HG02943 (cell line): ENCODE results near the gene OVAAL.
"Not testable (repeated sequence)": the region's sequence is repeated elsewhere in the genome, so short reads cannot be mapped to it uniquely, and the experiment has no call there.

Source experiments
- ATAC-seq: cut with Tn5 transposase; IDR thresholded peaks from one replicate; pipeline ENCODE4 v1.9.1; 2021; ENCODE audit warnings: mild to moderate bottlenecking, low read depth, moderate library complexity; ENCODE audit not compliant: unreplicated experiment

Gene OVAAL

DNA sequence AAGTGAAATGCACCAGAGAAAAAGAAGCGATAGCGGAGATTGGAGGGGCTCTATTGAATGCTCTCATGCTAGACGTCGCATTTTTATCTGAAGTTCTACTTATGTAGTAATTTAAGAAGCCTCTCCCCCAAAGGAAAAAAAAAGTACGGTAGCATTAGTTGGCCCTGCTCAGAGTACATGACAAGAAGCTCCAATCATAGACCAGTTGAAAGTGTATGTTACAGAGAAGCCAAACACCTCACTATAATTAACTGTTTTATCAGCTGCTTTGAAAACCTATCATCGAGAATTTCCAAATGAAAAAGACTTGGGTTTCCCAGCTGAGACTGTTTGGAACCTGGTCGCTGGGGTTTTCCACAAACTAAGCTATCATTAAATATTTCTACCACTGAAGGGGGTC, 19.6 kb upstream of the OVAAL start:
- ATAC-seq = no peak

DNA sequence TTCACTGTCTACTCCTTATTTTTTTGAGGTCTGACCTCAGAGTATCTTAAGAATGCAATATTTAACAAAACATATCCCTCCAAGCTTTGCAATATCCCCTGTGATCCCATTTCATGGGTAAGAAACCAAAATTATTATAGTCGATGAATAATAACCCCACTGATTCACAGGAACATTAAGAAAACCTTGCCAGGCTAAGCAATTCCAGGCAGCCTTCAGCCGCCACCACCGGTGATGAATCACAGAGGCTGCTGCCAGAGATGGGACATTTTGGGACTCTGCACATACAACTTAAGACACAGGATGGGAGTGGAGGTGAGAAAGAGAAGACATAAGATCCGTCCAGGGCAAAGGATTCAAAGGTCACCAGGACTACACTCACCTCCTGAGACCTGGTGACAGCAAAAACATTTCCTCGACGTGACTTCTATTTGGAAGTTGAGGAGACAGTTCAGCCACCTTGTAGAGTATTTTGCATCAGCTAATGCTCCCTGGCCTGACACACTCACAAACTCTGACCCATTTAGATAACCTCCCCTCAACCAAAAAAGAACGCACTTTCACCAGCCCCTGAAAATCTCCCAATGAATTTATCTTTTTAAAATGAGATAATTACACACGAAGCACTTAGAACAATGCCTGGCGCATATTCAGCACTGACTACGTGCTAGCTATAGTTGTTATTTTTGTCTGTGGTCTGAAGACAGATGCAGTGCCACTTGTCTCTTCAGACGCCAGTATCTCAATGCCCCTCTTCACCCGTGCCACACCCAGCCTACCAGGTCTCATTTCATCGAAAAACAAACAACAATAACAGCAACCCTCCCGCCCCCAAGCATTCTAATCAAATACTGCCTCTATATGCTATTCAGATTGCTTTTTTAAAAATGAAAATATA, 17.8 kb upstream of the OVAAL start:
- ATAC-seq = no peak

DNA sequence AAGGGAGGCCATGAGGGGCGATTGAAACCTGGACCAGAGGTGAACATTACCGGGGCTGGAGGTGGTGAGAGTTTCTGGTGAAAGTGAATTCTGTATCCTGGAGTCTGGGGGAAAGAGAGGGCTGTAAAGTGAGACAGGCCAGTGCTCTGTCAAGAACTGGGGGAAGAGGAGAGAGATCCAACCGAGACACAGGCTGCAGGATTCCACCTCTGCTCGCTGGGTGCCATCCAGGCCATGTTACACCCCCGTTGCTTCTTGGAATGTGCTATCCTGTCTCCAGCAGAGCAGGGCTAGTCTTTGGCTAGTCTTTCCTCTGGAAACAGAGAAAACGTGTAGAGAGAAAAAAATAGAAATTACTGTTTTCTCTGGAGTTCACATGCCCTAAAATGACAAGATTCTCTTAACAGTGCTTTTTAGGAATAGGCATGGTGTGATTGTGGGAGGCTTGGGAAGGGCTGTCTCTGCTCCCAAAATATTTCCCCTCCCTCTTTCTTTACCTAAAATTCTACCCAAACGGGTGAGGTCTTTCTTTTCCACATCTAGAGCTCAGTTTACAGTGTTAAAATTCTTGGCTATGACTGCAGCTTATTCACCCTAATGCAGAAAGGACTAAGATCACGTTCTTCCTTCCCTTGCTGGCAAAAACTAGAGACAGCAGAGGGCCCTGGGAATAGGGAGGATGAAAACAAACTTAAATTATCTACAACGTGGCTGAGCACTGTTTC, 16.5 kb upstream of the OVAAL start:
- no peak for ATAC-seq

DNA sequence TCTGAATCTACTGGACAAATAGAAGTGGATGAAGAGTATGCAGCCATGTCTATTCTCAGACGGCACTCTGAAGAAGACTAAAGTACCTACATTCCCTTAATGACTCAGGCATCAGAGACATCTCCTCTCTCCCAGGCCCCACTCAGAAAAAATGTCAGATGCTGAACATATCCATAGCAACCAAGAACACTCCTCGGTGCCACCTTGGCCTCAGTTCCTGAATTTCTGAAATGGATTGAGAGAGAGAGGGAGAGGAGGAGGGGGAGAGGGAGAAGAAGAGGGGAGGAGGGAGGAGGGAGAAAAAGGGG, 16.0 kb upstream of the OVAAL start:
- ATAC-seq = no peak

DNA sequence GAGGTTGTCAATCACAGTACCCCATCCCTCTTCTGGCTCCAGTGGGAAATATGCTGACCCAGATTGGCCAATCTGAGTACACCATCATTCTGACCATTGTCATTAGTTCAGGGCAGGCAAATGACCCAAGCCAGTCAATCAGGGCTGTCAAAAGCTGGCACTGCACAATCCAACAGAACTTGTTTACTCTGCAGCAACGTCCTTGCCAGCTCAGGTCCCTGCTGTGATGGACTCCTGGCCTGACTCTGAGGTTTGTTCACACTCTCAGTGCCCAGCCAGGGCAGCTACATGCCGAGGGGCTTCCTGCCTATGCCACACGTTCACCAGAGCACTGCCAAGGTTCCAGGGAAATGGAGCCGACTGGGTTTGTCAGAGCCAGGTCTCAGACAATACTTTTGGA, 14.7 kb upstream of the OVAAL start:
- ATAC-seq = no peak

DNA sequence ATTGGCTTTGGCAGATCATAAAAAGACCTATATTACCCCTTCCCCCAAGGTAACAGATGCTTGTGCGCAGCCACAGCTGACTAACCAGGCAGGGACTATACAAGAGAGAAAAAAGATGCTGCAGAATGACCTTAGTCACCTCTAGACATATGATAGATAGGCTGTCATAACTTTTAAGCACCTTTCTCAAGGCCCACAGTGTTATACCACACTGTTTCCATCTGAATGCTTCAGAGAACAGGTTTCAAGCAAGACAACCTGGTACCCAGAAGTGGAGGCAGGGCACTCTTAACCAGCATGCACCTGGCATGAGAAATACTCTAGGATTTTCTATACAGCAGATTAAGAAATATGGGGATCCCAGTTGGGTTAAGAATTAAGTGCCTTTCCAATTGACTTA, 12.8 kb upstream of the OVAAL start:
- ATAC-seq = no peak

DNA sequence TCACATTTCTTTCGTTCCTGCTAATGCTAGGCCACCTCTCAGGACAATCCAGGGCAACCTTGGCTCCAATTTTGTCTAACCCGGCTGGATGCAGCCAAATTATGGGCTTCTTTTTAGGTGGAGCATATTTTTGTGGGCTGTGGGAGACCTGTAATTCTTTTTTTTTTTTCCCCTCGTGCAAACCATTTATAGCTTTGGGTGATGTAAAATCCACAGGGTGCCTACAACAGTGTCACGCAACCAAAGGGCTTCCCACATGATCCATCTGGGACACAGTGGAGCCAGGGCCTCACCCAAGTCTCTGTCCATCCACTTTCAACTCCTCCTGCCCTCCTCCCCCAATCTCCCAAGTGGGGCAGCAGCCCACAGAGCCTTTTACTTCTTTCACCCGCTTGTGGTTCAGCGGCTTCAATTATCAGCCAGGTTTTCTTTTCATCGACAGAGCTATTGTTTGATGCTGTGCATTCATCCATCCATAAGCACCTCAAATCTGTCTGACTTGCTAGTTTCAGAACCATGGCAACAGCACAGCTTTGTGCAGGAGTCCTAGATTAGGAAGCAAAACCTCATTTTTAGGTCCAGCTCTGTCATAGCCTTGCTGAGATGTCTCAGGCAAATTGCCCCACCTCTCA, 10.0 kb upstream of the OVAAL start:
- no peak for ATAC-seq

DNA sequence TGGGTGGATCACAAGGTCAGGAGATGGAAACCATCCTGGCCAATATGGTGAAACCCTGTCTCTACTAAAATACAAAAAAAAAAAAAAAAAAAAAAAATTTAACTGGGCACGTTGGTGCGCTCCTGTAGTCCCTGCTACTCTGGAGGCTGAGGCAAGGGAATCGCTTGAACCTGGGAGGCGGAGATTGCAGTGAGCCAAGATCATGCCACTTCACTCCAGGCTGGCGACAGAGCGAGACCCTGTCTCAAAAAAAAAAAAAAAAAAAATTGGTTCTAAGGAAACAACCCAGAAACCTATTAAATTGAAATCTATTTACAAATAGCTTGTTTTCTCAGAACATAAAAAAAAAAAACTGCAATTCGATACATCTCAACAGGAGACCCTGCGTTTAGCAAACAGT, 9.0 kb upstream of the OVAAL start:
- not testable (repeated sequence) for ATAC-seq

DNA sequence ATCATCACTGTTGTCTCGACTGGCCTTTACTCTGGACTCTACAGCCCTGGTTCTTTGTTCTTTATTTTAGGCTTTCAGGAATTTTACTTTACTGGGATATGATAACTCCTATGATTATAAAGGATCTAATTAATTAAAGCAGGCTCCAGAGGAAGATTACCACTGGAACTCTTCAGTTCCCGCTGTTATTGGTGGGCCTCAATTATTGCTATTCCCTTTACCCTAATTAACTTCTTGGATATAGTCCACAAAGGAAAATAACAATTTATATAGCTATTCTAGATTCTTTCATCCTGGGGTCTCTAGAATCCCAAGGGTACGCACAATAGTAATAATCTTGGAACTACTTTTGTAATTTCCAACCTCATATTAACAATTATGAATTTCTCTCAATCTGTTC, 8.5 kb upstream of the OVAAL start:
- ATAC-seq = no peak

DNA sequence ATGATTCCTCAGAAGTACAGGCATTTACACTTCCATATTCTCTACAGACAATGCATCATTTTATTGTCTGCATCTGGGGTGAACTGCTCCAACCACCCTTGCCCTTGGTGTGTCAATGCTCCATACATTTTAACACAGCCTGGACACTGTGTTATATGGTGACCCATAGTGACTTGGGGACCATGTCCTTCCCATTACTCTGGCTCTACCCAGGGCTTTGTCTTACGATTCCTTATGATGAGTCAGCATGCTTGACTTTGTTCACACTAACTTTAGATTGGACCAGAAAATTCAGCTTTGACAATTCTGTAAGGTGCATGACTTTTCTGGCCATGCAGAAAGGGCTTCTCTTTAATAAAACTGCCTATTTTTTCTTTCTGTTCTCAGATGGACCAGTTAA, 6.8 kb upstream of the OVAAL start:
- ATAC-seq = no peak

DNA sequence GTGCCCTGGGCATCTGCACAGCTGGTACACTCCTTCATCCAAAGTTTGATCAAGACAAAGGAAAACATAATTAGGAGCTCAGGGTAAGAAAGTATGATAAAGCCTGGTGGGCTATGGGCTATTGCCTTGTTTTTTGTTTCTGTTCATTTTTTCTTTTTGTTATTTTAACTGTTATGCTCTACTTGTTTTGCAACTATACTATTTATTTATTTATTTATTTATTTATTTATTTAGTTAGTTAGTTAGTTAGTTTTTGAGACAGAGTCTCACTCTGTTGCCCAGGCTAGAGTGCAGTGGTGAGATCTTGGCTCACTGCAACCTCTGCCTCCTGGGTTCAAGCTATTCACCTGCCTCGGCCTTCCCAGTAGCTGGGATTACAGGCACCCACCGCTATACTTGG, 5.7 kb upstream of the OVAAL start:
- not testable (repeated sequence) for ATAC-seq

DNA sequence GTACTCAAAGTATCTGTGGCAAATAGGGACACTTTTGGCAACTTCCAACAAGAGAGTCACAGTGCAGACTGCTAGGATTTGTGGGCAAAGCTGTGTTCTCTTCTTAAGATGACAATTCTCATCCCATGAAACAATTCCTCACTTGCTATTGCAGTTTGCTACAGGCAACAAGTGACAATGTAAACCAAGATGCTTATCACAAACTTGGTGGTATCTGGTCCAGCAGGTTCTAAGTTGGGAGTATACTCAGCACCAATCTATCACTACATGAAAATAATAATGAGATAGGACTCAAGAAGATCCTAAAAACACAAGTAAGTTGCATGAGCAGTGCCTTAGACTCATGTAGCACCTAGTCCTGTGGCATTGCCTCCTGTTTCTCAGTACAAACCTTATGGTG, 3.4 kb upstream of the OVAAL start:
- ATAC-seq = no peak

DNA sequence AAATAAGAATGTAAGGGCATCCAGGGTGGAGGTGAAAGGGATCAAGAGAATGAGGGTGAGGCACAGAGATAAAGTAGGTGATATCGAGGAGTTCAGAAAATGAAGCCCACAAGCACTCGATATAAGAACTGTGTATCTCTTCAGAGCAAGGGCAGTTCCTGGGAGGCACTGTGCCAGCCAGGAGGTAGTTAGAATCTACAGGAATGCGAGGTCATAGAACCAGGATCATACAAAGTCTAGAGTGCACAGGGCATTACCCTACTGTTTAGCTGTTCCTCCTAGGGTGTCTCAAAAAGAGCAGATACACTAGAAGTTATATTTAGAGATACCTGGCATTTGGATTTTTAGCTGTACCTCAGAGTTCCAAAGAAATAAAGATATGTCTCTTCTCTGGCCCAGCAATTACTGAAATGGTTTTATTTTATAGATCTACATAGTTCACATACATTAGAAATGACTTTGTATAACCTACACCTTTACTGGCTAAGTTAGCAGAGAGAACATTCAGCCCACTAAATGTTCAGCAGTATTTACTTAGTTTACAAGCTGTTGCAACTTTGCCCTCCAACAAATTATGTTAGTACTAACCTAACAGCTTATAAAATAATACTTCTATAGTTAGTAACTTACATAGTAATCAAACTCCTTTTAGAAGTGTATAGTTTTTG, 1.6 kb downstream of the OVAAL start:
- ATAC-seq = no peak

DNA sequence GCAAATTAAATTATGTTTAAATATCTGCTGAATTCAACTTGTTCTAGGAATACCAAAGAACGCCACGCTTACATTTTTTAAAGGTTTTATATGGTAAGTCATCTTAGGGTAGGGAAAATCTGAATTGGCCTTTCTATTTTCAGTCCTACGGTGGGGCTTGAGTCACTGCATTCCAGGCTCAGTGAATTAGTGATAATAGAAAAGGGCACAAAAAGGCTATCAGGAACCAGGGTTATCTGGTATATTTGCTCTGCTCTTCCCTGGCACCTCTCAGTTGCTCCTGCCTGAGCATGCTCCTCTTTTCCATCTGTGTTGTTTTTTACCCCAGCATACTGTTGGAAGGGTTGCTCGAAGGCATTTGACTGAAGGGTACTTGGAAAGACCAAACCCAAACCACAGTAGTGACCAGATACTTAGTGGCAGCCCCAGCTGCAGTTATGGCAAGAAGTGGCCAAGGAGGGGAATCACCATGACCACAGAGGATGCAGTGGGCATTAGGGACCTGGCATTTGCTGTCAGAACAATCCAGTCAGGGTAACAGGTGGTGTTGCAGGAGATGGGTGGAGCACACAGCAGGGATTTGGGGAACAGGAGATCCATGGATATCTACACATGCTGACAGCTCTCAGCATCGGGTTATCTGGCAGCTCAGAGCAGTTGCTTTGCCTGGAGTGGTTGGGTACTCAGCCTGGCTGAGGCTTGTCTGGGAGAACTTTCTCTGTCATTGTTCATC, 2.3 kb downstream of the OVAAL start:
- ATAC-seq = no peak

DNA sequence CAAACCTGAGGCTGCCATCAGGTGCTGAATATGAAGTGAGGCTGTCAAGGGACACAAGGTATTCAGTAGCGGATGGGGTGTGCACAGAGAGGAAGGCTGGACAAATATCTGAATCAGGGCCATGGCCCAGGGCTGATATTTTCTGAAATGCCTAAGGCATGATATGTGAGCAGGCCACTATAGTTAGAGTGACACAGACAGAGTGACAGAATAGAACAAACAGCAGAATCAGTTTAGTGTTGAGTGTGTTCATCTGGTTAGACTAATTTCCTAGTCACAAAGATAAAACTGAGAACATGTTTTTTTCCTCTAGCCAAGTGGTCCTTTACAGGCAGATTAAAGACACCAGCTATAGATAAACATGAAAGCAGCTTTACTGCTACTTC, 3.9 kb downstream of the OVAAL start:
- no peak for ATAC-seq

DNA sequence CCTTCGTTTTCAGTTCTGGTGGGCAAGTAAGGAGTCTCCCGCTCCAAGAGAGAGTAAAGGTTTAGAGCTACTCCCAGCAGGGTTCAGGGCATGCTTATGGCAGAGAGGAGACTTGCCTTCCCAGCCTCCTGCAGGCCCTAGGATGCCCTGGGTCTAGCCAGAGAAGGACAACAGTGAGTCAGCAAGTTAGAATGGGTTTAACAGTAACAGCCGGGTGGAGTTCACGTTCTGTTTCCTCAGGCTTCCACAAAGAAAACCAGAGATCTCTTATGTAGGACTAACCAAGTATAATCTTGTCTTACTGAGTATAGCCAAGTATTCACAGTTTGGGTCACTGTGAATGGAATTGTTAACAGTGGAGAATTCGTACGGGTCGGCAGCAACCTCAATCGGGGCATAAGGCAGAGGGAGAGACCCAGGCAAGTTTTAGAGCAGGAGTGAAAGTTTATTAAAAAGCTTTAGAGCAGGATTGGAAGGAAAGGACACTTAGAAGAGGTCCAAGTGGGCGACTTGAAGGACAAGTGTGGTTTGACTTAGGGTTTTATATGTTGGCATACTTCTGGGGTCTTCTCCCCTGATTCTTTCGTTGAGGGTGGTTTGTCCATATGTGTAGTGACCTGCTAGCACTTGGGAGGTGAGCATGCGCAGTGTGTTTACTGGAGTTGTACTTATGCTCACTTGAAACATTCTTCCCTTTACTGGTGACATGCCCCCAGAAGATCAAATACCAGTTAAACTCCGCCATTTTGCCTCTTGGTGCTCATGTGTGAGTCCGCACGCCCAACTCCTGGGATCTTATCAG, 4.5 kb downstream of the OVAAL start:
- ATAC-seq = no peak

DNA sequence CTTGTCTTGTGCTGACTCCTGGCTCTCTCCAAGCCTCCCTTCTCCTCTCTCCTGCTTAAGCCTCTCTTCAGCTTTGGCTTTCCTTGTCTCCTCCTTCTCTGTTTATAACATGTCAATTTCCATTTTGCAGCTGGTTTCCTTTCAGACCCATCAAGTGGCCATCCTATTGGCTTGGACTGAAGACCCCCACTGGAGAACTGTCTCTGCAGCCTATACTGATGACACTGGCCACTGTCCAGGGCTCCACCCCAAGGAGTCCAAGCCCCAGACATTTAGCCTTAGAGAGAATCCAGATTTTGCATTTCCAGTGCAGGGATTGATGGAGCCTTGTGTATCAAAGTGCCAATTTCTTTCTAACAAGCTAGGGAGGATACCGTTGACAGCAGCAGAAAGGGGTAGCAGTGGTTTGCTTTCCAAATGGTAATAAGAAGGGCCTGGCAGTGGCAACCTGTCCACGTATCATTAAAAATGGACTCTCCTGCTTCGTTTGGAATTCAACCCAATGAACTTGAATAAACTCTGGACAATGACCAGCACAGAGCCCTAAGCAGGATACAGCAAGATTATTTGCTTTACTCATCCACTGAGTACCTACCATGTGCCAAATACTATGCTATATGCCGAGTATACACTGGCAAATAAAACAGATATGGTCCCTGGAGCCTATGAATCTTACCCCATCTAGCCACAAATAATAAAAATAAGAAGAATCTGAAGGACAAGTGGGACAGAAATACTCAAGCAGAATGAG, 6.5 kb downstream of the OVAAL start:
- ATAC-seq = no peak

DNA sequence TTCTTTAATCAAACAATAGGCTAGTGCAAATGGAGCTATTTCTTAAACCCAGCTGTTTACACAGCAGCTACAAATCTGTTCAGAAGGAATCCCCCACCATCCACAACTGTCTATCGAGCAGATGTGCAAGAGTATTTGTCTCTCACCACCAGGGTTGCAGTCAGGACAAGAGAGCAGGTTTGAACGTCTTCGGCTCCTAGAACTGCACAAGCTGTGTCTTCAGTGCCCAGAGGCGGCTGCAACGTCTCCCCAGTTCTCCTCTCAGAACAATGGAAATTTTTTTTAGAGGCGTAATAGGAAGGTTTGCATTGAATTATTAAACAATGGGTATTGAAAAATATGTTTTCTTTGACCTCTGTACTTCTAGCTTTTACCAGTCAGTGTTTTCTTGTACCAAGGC, 7.3 kb downstream of the OVAAL start:
- no peak for ATAC-seq

DNA sequence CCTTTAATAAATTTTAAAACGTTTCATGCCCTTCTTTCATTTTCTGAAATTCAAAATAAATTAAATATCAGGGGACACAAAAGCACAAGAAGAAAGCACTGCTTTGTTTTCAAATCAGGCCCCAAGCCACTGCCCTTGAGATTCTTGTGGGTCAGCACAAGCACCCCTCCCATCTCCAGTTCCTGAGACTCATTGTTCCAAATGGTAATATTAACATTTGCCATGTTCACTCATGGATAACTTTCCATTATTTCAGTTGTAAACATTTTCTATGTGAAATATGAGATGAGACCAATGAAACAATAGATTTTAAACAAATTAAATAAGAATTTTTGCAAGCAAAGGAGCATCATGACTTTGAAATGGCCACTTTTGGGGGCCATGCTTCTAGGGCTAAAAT, 7.7 kb downstream of the OVAAL start:
- ATAC-seq = no peak
